SK-MEL-5 (cell line): ENCODE data around the gene TBC1D22A. TPM values are rescaled to one million over a fixed set of nuclear protein-coding genes. Genes with fewer than 3 reads are reported as not detected.

ENCODE experiments used
- DNase-seq: peaks from one replicate; pipeline ENCODE4 v3.0.0-alpha.2; 2016; ENCODE audit warnings: low read depth, low spot score
- in situ Hi-C: cut with HindIII; loops from 2 replicates; pipeline ENCODE4 v1.10.0; 2016; ENCODE audit warnings: low sequenced_read_pairs, high pct_unique_total_duplicates, low pct_unique_long_range_greater_than_20kb
- total RNA-seq: library from RNA; depleted of rRNA; stranded (reverse); fragments of >200 nt; shearing (Covaris generic); gene quantifications from 2 replicates; pipeline ENCODE4 v1.2.3, GENCODE V29; 2014

TBC1D22A gene
- total RNA-seq, 1 experiment from 2014 or later, result 14.4 TPM

- in situ Hi-C loops, result loop anchor here (10.0 kb wide), 1 partner anchor 54 kb away; no protein-coding TSS in a partner anchor
- no peak for DNase-seq
These were observed 68.4 kb downstream of the TBC1D22A start for GRCh38 chr22:46830841-46831240.

GRCh38 chr22:46833228-46833627 is 70.8 kb downstream of the TBC1D22A start:
- DNase-seq, result peak; percentile 78
- in situ Hi-C loops, result loop anchor here (10.0 kb wide), 1 partner anchor 52 kb away; no protein-coding TSS in a partner anchor

- in situ Hi-C loops, result loop anchor here (10.0 kb wide), 1 partner anchor 51 kb away; no protein-coding TSS in a partner anchor
- DNase-seq, result no peak
These were observed 71.7 kb downstream of the TBC1D22A start for GRCh38 chr22:46834021-46834737.

DNA sequence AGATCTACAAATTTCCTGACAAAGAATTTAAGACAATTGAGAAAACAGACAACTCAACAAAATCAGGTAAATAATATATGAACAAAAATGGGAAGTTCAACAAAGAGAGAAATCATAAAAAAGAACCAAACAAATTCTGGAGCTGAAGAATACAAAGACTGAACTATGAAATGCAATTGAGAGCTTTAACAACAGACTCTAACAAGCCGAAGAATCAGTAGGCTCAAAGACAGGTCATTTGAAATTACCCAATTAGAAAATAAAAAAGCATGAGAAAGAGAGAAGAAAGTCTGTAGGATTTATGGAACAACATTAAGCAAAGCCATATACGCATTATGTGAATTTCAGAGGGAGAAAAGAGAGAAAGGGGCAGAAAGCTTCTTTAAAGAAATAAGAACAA is 72.8 kb downstream of the TBC1D22A start:
- in situ Hi-C loops, result loop anchor here (10.0 kb wide), 1 partner anchor 50 kb away; no protein-coding TSS in a partner anchor
- no peak for DNase-seq

- DNase-seq, result no peak
- in situ Hi-C loops, result loop anchor here (10.0 kb wide), 1 partner anchor 49 kb away; no protein-coding TSS in a partner anchor
These were observed 73.2 kb downstream of the TBC1D22A start for GRCh38 chr22:46835693-46836092.

DNA sequence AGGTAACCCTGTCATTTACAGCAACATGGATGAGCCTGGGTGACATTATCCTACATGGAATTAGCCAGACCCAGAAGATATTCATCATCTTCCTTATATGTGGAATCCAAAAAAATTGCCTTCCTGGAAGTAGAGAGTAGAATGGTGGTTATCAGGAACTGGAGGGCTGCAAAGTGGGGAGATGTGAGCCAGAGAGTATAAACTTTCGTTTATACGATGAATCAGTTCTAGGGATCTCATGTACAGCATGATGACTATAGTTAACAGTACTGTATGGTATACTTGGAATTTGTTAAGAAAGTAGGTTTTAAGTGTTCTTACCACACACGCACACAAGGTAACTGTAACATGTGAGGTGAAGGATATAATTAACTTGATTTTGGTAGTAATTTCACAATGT is 79.1 kb downstream of the TBC1D22A start:
- in situ Hi-C loops, result no loop called here
- no peak for DNase-seq

- in situ Hi-C loops, result no loop called here
- no peak for DNase-seq
These were observed 80.2 kb downstream of the TBC1D22A start for GRCh38 chr22:46842606-46843005.

DNA sequence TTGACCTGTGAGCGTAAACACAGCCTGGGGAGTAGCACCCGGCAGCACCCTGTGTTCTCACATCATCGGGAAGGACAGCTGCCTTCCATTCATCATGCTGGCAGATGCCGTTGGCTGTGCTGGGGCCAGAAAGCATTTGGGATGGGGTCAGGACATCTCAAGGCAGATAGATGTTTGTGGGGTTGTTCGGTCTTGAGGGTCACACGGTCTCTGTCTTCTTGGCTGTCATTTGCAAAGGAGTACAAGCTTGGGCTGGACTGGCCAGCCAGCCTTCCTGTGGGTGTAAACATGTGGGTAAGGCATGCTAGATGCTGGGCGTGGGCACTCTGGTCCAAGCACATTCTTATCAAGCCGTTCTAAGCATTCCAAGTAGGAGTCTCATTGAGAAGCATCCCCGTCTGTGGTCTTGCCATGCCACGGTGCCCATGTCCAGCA is 81.4 kb downstream of the TBC1D22A start:
- in situ Hi-C loops, result no loop called here

GRCh38 chr22:46844606-46845210 is 82.3 kb downstream of the TBC1D22A start:
- in situ Hi-C loops, result no loop called here
- DNase-seq, result no peak

More for the DNA sequence above, 81.4 kb downstream of the TBC1D22A start:
- DNase-seq, result no peak

- DNase-seq, result peak; percentile 55
- in situ Hi-C loops, result no loop called here
These were observed 83.1 kb downstream of the TBC1D22A start for GRCh38 chr22:46845296-46846149.

GRCh38 chr22:46846150-46846831 is 83.8 kb downstream of the TBC1D22A start:
- in situ Hi-C loops, result no loop called here

GRCh38 chr22:46846832-46847355 is 84.4 kb downstream of the TBC1D22A start:
- in situ Hi-C loops, result no loop called here
- DNase-seq, result no peak

More at GRCh38 chr22:46846150-46846831, 83.8 kb downstream of the TBC1D22A start:
- DNase-seq, result no peak

- no peak for DNase-seq
- in situ Hi-C loops, result no loop called here
These were observed 85.7 kb downstream of the TBC1D22A start for GRCh38 chr22:46848197-46848596.

- in situ Hi-C loops, result no loop called here
- no peak for DNase-seq
These were observed 86.7 kb downstream of the TBC1D22A start for GRCh38 chr22:46849101-46849500.

GRCh38 chr22:46849951-46850350 is 87.5 kb downstream of the TBC1D22A start:
- in situ Hi-C loops, result no loop called here

DNA sequence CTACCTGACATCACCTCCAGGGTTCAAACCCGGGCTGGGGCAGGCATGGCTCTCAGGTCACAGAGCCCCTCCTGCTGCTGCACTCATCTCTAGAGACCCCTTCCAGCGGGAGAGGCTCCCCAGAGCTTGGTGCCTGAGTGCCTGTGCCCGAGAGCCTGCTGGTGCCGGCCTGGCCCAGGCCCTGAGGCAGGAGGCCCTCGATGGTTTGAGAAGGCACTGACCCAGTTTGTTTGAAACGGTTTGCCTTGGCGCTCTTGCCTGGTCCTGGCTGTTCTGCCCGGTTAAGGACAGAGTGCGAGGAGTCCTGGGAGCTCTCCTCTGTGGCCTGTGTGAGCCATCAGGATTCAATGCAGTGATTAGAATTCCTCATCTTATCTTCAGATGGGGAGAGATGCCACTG is 88.9 kb downstream of the TBC1D22A start:
- no peak for DNase-seq
- in situ Hi-C loops, result no loop called here

More at GRCh38 chr22:46849951-46850350, 87.5 kb downstream of the TBC1D22A start:
- no peak for DNase-seq

DNA sequence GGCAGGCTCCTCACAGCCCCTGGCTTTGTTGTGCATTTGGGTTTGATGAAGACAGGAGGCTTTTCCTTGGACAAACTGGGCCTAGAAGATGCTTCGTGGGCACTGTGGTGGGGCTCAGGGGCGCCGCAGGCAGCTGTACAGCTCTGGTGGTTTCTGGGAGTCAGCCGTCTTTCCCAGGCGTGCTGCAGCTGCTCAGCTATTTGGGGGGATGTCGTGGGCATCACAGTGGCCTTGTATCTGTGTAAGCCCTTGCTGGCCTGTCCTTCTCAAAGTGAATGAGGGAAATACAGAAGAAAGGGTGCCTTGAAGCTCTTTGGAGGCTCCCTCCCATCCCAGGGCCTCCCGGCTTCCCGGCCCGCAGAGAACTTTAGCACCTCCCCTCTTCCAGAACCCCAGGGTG is 89.5 kb downstream of the TBC1D22A start:
- in situ Hi-C loops, result no loop called here
- no peak for DNase-seq
